HG03565 (cell line): ENCODE results near the gene ARID1B.
A peak's percentile ranks its signal among the peaks of the same experiment; 100 is the strongest.

ENCODE experiments used
- ATAC-seq: cut with Tn5 transposase; IDR thresholded peaks from one replicate; pipeline ENCODE4 v1.9.1; 2021; ENCODE audit warnings: mild to moderate bottlenecking, moderate library complexity; ENCODE audit not compliant: unreplicated experiment

The ARID1B gene

GRCh38 chr6:156954816-156955215 lies 177.6 kb downstream of the ARID1B start:
- no peak for ATAC-seq

GRCh38 chr6:156955494-156956183 lies 178.5 kb downstream of the ARID1B start:
- ATAC-seq, result no peak

GRCh38 chr6:156956286-156956685 lies 179.1 kb downstream of the ARID1B start:
- ATAC-seq, result no peak

GRCh38 chr6:156957931-156958547 lies 180.9 kb downstream of the ARID1B start:
- peak; percentile 61 for ATAC-seq

- ATAC-seq, result no peak
Measured at GRCh38 chr6:156960525-156960924, 183.3 kb downstream of the ARID1B start.

- no peak for ATAC-seq
Measured at GRCh38 chr6:156961282-156961892, 184.2 kb downstream of the ARID1B start.

GRCh38 chr6:156963712-156964700 lies 186.8 kb downstream of the ARID1B start:
- ATAC-seq, result peak; percentile 46

GRCh38 chr6:156967852-156968251 lies 190.7 kb downstream of the ARID1B start:
- ATAC-seq, result no peak

- no peak for ATAC-seq
Measured at GRCh38 chr6:156969233-156969632, 192.1 kb downstream of the ARID1B start.

- no peak for ATAC-seq
Measured at GRCh38 chr6:156970595-156971112, 193.5 kb downstream of the ARID1B start.

GRCh38 chr6:156971153-156971885 lies 194.1 kb downstream of the ARID1B start:
- ATAC-seq, result no peak

- ATAC-seq, result no peak
Measured at GRCh38 chr6:156972145-156972544, 195.0 kb downstream of the ARID1B start.

- ATAC-seq, result no peak
Measured at GRCh38 chr6:156974830-156975261, 197.7 kb downstream of the ARID1B start.

GRCh38 chr6:156975414-156975813 lies 198.2 kb downstream of the ARID1B start:
- no peak for ATAC-seq

GRCh38 chr6:156976216-156977127 lies 199.3 kb downstream of the ARID1B start:
- no peak for ATAC-seq

- ATAC-seq, result no peak
Measured at GRCh38 chr6:156977527-156978291, 200.5 kb downstream of the ARID1B start.

- ATAC-seq, result peak; percentile 52
Measured at GRCh38 chr6:156978948-156979347, 201.8 kb downstream of the ARID1B start.

- ATAC-seq, result no peak
Measured at GRCh38 chr6:156980515-156980914, 203.3 kb downstream of the ARID1B start.
